IMR-90 (cell line): ENCODE data around the gene RASSF4. TPM values are rescaled to one million over a fixed set of nuclear protein-coding genes. Genes with fewer than 3 reads are reported as not detected.

Source experiments
- ATAC-seq: fragments of 200-7000 bp; cut with Tn5 transposase; 2 replicates; pipeline ENCODE4 v1.9.1; 2020; ENCODE audit warnings: low read depth, mild to moderate bottlenecking, moderate library complexity
- BruUV-seq: library from RNA; stranded (reverse); fragments of 400-500 nt; replicated peaks from 2 replicates; lab custom pipeline; 2021; lab: Mats Ljungman, UMichigan
- CTCF ChIA-PET: fragments of 300-600 bp; formaldehyde crosslinking; extraction: SDS; loops from one replicate; lab custom pipeline; 2021; ENCODE audit warnings: antibody characterized with exemption; lab: Yijun Ruan, JAX
- POLR2A ChIA-PET: fragments of 300-600 bp; sonication (Branson Sonifier 250); formaldehyde crosslinking; loops from one replicate; lab custom pipeline; 2022; ENCODE audit warnings: antibody characterized with exemption; ENCODE audit not compliant: unreplicated experiment; lab: Charles Lee
- DNase-seq: peaks from one replicate; pipeline ENCODE4 v3.0.0; 2013
- H2AFZ ChIP-seq: replicated peaks from 2 replicates; pipeline ENCODE3; 2013; ENCODE audit warnings: low read length, mild to moderate bottlenecking; ENCODE audit not compliant: poor library complexity
- H2AK5ac ChIP-seq: 2 replicates; pipeline ENCODE4 v1.6.1; 2013; ENCODE audit warnings: low read depth, low read length, inconsistent platforms
- H2AK9ac ChIP-seq: replicated peaks from 2 replicates; pipeline ENCODE3; 2013; ENCODE audit warnings: mild to moderate bottlenecking, low read depth, low read length, moderate library complexity; ENCODE audit not compliant: poor library complexity
- H2BK120ac ChIP-seq: 2 replicates; pipeline ENCODE4 v1.6.1; 2013; ENCODE audit warnings: low read depth, low read length, inconsistent platforms
- H2BK15ac ChIP-seq: 3 replicates; pipeline ENCODE4 v1.6.1; 2013; ENCODE audit warnings: low read depth, low read length, inconsistent platforms
- H2BK20ac ChIP-seq: 2 replicates; pipeline ENCODE4 v1.6.1; 2013; ENCODE audit warnings: low read depth, mild to moderate bottlenecking, inconsistent platforms, low read length, moderate library complexity
- H2BK5ac ChIP-seq: 2 replicates; pipeline ENCODE4 v1.6.1; 2013; ENCODE audit warnings: mild to moderate bottlenecking, low read depth, low read length, inconsistent platforms; ENCODE audit not compliant: poor library complexity, severe bottlenecking
- H3K14ac ChIP-seq: replicated peaks from 2 replicates; pipeline ENCODE4 v1.6.1; 2013; ENCODE audit warnings: low read depth, low read length, inconsistent platforms
- H3K18ac ChIP-seq: 2 replicates; pipeline ENCODE4 v1.6.1; 2013; ENCODE audit warnings: low read depth, low read length, control low read depth
- H3K23ac ChIP-seq: 2 replicates; pipeline ENCODE4 v1.6.1; 2013; ENCODE audit warnings: low read depth, low read length, inconsistent platforms
- H3K27ac ChIP-seq: 2 replicates; pipeline ENCODE4 v1.5.1; 2013; ENCODE audit warnings: mild to moderate bottlenecking, control low read depth, low read length; ENCODE audit not compliant: insufficient read depth
- H3K27me3 ChIP-seq: 2 replicates; pipeline ENCODE4 v1.6.1; 2013; ENCODE audit warnings: low read length; ENCODE audit not compliant: control insufficient read depth, insufficient read depth
- H3K36me3 ChIP-seq: 2 replicates; pipeline ENCODE4 v1.6.1; 2013; ENCODE audit warnings: low read length, mixed read lengths; ENCODE audit not compliant: control insufficient read depth, insufficient read depth
- H3K4ac ChIP-seq: 2 replicates; pipeline ENCODE4 v1.6.1; 2013; ENCODE audit warnings: low read depth, low read length, inconsistent platforms
- H3K4me1 ChIP-seq: 2 replicates; pipeline ENCODE4 v1.6.1; 2013; ENCODE audit warnings: low read length, mixed read lengths; ENCODE audit not compliant: control insufficient read depth, insufficient read depth
- H3K4me2 ChIP-seq: 2 replicates; pipeline ENCODE4 v1.6.1; 2013; ENCODE audit warnings: low read depth, mild to moderate bottlenecking, control low read depth, low read length, moderate library complexity
- H3K4me3 ChIP-seq: 2 replicates; pipeline ENCODE4 v1.5.1; 2013; ENCODE audit warnings: low read depth, mild to moderate bottlenecking, control low read depth, low read length, moderate library complexity; ENCODE audit not compliant: insufficient read depth
- H3K56ac ChIP-seq: 2 replicates; pipeline ENCODE4 v1.6.1; 2013; ENCODE audit warnings: low read length, inconsistent platforms; ENCODE audit not compliant: insufficient read depth; ENCODE audit errors: extremely low read depth
- H3K79me1 ChIP-seq, 2 experiments: 2 replicates each; pipeline ENCODE4 v1.6.1; 2013; ENCODE audit warnings: low read length in 2 of 2, inconsistent platforms in 1 of 2, low read depth in 1 of 2
- H3K9ac ChIP-seq: 2 replicates; pipeline ENCODE4 v1.6.1; 2013; ENCODE audit warnings: low read depth, low read length, control low read depth
- H3K9me1 ChIP-seq: 2 replicates; pipeline ENCODE4 v1.6.1; 2013; ENCODE audit warnings: low read length, inconsistent platforms; ENCODE audit not compliant: insufficient read depth
- H3K9me3 ChIP-seq: 2 replicates; pipeline ENCODE4 v1.6.1; 2013; ENCODE audit warnings: low read length; ENCODE audit not compliant: control insufficient read depth, insufficient read depth
- H4K20me1 ChIP-seq: 2 replicates; pipeline ENCODE4 v1.6.1; 2013; ENCODE audit warnings: low read length, inconsistent platforms; ENCODE audit not compliant: insufficient read depth
- H4K5ac ChIP-seq: 2 replicates; pipeline ENCODE4 v1.6.1; 2013; ENCODE audit warnings: mild to moderate bottlenecking, low read depth, low read length, control low read depth
- H4K8ac ChIP-seq, 2 experiments: 2 replicates each; pipeline ENCODE4 v1.6.1; 2013; ENCODE audit warnings: low read depth in 2 of 2, low read length in 2 of 2, control low read depth in 1 of 2, inconsistent platforms in 1 of 2
- H4K91ac ChIP-seq: 2 replicates; pipeline ENCODE4 v1.6.1; 2013; ENCODE audit warnings: low read depth, low read length, inconsistent platforms; ENCODE audit not compliant: insufficient read depth
- BHLHE40 ChIP-seq: fragments of 150-350 bp; IDR thresholded peaks from 2 replicates; pipeline ENCODE4 v1.6.1; 2016; ENCODE audit warnings: mild to moderate bottlenecking, low read depth, low read length
- CEBPB ChIP-seq: IDR thresholded peaks from 2 replicates; pipeline ENCODE4 v1.6.1; 2012; ENCODE audit warnings: low read depth, low read length, improper control_type of control experiment
- CHD1 ChIP-seq: IDR thresholded peaks from 2 replicates; pipeline ENCODE4 v1.6.1; 2012; ENCODE audit warnings: low read depth, low read length, improper control_type of control experiment
- FOS ChIP-seq: fragments of 150-350 bp; IDR thresholded peaks from 2 replicates; pipeline ENCODE4 v1.6.1; 2016; ENCODE audit warnings: low read depth, low read length
- MAFK ChIP-seq: IDR thresholded peaks from 2 replicates; pipeline ENCODE4 v1.6.1; 2012; ENCODE audit warnings: low read depth, low read length, improper control_type of control experiment
- MAZ ChIP-seq: IDR thresholded peaks from 2 replicates; pipeline ENCODE4 v1.6.1; 2012; ENCODE audit warnings: low read depth, mild to moderate bottlenecking, low read length, improper control_type of control experiment, moderate library complexity, borderline replicate concordance
- MXI1 ChIP-seq: IDR thresholded peaks from 2 replicates; pipeline ENCODE4 v1.6.1; 2012; ENCODE audit warnings: low read depth, mild to moderate bottlenecking, low read length, moderate library complexity, borderline replicate concordance
- NFE2L2 ChIP-seq: fragments of 150-350 bp; IDR thresholded peaks from 2 replicates; pipeline ENCODE4 v1.6.1; 2016; ENCODE audit warnings: low read depth, mild to moderate bottlenecking, low read length
- POLR2A ChIP-seq: IDR thresholded peaks from 2 replicates; pipeline ENCODE4 v1.6.1; 2012; ENCODE audit warnings: mild to moderate bottlenecking, low read depth, low read length
- RAD21 ChIP-seq: IDR thresholded peaks from 2 replicates; pipeline ENCODE4 v1.6.1; 2012; ENCODE audit warnings: low read length, improper control_type of control experiment
- RCOR1 ChIP-seq: IDR thresholded peaks from 2 replicates; pipeline ENCODE4 v1.6.1; 2012; ENCODE audit warnings: mild to moderate bottlenecking, low read length, improper control_type of control experiment; ENCODE audit not compliant: insufficient replicate concordance
- RFX5 ChIP-seq: IDR thresholded peaks from 2 replicates; pipeline ENCODE4 v1.8.0; 2012; ENCODE audit warnings: low read depth, mild to moderate bottlenecking, low read length, moderate library complexity
- SMC3 ChIP-seq: fragments of 150-350 bp; IDR thresholded peaks from 2 replicates; pipeline ENCODE4 v1.6.1; 2016; ENCODE audit warnings: low read depth, mild to moderate bottlenecking, antibody characterized with exemption, low read length, moderate library complexity
- dilution Hi-C: fragments of 300-500 bp; cut with HindIII; formaldehyde crosslinking; loops from one replicate; pipeline ENCODE4 v1.14.3; 2018; ENCODE audit warnings: low sequenced_read_pairs; ENCODE audit not compliant: unreplicated experiment
- in situ Hi-C: fragments of 300-500 bp; cut with MboI; formaldehyde crosslinking; loops from 3 replicates; pipeline ENCODE4 v1.14.3; 2019; ENCODE audit warnings: low sequenced_read_pairs, inconsistent platforms, mixed read lengths
- intact Hi-C: fragments of 100-400 bp; cut with micrococcal nuclease; formaldehyde crosslinking; loops from 2 replicates; pipeline ENCODE4 v1.10.0; 2022
- polyA plus RNA-seq, 3 experiments: library from polyadenylated mRNA; depleted of rRNA; stranded (reverse); fragments of >200 nt; gene quantifications; 2 replicates each; pipeline ENCODE4 v1.2.3, GENCODE V29; 2012; ENCODE audit warnings: low replicate concordance in 1 of 3
- total RNA-seq: library from RNA; depleted of rRNA; stranded (reverse); fragments of >200 nt; gene quantifications from 2 replicates; pipeline ENCODE4 v1.2.3, GENCODE V29; 2012
- TF ChIP-seq, protein P1 (sequence below): fragments of 150-350 bp; IDR thresholded peaks from 2 replicates; pipeline ENCODE4 v1.6.1; 2017; ENCODE audit warnings: mild to moderate bottlenecking, antibody characterized with exemption, low read length, low read depth
- TF ChIP-seq, protein P2 (sequence below): fragments of 150-350 bp; IDR thresholded peaks from 2 replicates; pipeline ENCODE4 v1.6.1; 2016; ENCODE audit warnings: low read depth, mild to moderate bottlenecking, low read length, moderate library complexity, borderline replicate concordance
- TF ChIP-seq, protein P3 (sequence below): conservative IDR thresholded peaks from 2 replicates; pipeline ENCODE4 v1.5.1; 2012; ENCODE audit warnings: mild to moderate bottlenecking, low read depth, low read length, improper control_type of control experiment

Gene RASSF4
- total and polyA plus RNA-seq, 2 of the 4 experiments (the other 2 are of a cell fraction), result 5.9 to 8.6 TPM

DNA sequence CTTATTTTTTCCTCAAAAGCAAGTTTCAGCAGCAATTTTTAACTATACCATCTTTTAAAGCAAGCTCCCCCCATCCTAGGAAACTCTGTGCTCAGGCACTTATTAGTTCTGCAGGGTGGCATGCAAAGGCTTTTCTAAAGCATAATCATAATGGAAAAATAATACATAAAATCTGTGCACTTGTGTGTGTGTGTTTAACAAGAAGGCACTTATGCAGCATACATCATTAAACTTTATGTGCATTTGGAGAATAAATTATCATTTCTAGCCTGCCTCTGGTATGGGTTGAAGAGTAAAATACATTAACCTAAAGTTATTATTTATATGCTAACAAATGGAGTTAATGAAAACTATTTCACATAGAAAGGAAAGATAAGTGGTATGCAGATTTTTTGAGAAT, 5.6 kb upstream of the RASSF4 start:
- H3K18ac ChIP-seq, result no peak overlapping the region
- DNase-seq, result no peak
- no peak overlapping the region for H2BK15ac ChIP-seq
- peaks cover 14% of the 10 kb centered on the region for H3K4me1 ChIP-seq
- H2AK9ac ChIP-seq, result no peak overlapping the region
- no peak overlapping the region for H2BK5ac ChIP-seq
- no peak overlapping the region for H3K4ac ChIP-seq
- ATAC-seq, result no peak
- no peak overlapping the region for H3K4me2 ChIP-seq
- H3K79me1 ChIP-seq, result peaks cover 11 to 23% of the 10 kb centered on the region in 2 experiments; a peak in 3 of 4 replicates
- H2AFZ ChIP-seq, result no peak overlapping the region
- no peaks in the 10 kb centered on the region for H3K27me3 ChIP-seq
- CTCF ChIA-PET, result interaction anchor here (0.6 kb wide), 1 partner anchor 14 kb away, joined by 3 read pairs; no protein-coding TSS in a partner anchor
- H4K8ac ChIP-seq, result no peak overlapping the region
- in situ Hi-C loops, result no loop called here
- H4K5ac ChIP-seq, result no peak overlapping the region
- no peak overlapping the region for H2AK5ac ChIP-seq
- H3K4me3 ChIP-seq, result no peak overlapping the region
- no peak overlapping the region for H2BK120ac ChIP-seq
- BruUV-seq, result no TSS peak
- H3K36me3 ChIP-seq, result peaks cover 8% of the 10 kb centered on the region; the same call in 1 of the 2 replicates
- H3K56ac ChIP-seq, result no peak overlapping the region
- H3K23ac ChIP-seq, result no peak overlapping the region
- H3K9me3 ChIP-seq, result peaks cover 2% of the 10 kb centered on the region; the same call in 1 of the 2 replicates
- intact Hi-C loops, result no loop called here
- no peak overlapping the region for H3K27ac ChIP-seq
- H4K91ac ChIP-seq, result no peak overlapping the region
- POLR2A ChIA-PET, result no interaction called here
- TF ChIP-seq, protein P1, sequence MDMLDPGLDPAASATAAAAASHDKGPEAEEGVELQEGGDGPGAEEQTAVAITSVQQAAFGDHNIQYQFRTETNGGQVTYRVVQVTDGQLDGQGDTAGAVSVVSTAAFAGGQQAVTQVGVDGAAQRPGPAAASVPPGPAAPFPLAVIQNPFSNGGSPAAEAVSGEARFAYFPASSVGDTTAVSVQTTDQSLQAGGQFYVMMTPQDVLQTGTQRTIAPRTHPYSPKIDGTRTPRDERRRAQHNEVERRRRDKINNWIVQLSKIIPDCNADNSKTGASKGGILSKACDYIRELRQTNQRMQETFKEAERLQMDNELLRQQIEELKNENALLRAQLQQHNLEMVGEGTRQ, result no peak
- TF ChIP-seq SMC3 (no peak), MAFK (no peak), RCOR1 (no peak), CEBPB (no peak), BHLHE40 (no peak), RAD21 (no peak), POLR2A (no peak), CHD1 (no peak), FOS (no peak), NFE2L2 (no peak), MXI1 (no peak), MAZ (no peak), RFX5 (no peak)
- TF ChIP-seq, protein P2, sequence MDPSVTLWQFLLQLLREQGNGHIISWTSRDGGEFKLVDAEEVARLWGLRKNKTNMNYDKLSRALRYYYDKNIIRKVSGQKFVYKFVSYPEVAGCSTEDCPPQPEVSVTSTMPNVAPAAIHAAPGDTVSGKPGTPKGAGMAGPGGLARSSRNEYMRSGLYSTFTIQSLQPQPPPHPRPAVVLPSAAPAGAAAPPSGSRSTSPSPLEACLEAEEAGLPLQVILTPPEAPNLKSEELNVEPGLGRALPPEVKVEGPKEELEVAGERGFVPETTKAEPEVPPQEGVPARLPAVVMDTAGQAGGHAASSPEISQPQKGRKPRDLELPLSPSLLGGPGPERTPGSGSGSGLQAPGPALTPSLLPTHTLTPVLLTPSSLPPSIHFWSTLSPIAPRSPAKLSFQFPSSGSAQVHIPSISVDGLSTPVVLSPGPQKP, result no peak
- TF ChIP-seq, protein P3, sequence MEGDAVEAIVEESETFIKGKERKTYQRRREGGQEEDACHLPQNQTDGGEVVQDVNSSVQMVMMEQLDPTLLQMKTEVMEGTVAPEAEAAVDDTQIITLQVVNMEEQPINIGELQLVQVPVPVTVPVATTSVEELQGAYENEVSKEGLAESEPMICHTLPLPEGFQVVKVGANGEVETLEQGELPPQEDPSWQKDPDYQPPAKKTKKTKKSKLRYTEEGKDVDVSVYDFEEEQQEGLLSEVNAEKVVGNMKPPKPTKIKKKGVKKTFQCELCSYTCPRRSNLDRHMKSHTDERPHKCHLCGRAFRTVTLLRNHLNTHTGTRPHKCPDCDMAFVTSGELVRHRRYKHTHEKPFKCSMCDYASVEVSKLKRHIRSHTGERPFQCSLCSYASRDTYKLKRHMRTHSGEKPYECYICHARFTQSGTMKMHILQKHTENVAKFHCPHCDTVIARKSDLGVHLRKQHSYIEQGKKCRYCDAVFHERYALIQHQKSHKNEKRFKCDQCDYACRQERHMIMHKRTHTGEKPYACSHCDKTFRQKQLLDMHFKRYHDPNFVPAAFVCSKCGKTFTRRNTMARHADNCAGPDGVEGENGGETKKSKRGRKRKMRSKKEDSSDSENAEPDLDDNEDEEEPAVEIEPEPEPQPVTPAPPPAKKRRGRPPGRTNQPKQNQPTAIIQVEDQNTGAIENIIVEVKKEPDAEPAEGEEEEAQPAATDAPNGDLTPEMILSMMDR, result no peak
- H3K9me1 ChIP-seq, result peaks cover 13% of the 10 kb centered on the region
- no peak overlapping the region for H3K9ac ChIP-seq
- dilution Hi-C loops, result no loop called here
- no peaks in the 10 kb centered on the region for H4K20me1 ChIP-seq
- no peak overlapping the region for H3K14ac ChIP-seq
- H2BK20ac ChIP-seq, result no peak overlapping the region
